Stimulated activated CD8-positive, alpha-beta memory T cell treated with anti-CD3 and anti-CD28 coated beads, Interleukin-15, amount 100 ng/mL, for 1 hour (primary cell): ENCODE measurements around the gene LTO1.
A peak's percentile ranks its signal among the peaks of the same experiment; 100 is the strongest.

ENCODE experiments used
- DNase-seq: peaks from one replicate; pipeline ENCODE4 v3.0.0-alpha.2; 2020; ENCODE audit warnings: low read depth

The LTO1 gene

DNA sequence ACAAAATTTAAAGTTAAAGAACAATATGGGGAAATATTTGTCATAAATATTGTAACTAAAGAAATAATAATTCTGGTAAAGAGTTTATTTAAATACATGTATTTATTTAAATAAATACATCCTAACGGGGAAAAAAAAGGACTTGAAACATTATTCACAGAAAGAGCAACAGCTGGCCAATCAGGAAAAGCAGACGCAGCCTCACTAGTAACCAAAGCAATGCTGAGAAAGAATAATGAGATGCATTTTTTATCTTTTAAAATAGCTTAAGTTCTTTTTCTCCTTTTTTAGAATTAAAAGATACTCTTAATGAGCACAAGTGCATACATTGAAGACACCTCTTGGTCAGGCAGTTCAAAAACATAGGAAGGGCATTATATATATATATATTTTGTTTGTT is 2.6 kb upstream of the LTO1 start:
- no peak for DNase-seq

DNA sequence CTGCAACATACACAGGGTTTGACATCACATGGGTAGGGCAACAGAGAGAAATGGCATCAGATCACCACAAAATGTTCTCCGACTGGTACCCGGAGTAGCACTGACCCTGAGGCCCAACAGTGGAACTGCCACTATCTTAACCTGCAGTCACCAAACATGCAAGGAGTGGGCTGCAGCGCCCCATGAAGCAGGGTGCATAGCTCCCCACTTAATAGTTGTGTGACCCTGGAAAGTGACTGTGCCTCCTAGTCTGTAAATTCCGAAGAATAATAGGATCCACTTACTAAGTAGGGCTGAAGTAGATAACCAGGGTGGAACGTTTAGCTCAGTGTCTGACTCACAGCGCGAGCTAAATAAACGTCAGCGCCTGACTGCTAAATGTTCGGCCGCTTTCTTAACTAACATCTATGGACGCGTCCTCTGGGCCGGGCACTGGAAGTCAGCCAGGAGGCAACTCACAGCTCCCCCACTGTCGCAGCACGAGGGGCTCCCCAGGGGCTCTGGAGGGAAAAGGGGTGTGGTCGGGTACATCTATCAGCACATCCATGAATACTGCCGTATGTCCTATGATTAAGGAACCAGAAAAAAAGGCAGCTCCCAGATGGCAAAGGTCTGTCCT is 777 bp downstream of the LTO1 start:
- no peak for DNase-seq

DNA sequence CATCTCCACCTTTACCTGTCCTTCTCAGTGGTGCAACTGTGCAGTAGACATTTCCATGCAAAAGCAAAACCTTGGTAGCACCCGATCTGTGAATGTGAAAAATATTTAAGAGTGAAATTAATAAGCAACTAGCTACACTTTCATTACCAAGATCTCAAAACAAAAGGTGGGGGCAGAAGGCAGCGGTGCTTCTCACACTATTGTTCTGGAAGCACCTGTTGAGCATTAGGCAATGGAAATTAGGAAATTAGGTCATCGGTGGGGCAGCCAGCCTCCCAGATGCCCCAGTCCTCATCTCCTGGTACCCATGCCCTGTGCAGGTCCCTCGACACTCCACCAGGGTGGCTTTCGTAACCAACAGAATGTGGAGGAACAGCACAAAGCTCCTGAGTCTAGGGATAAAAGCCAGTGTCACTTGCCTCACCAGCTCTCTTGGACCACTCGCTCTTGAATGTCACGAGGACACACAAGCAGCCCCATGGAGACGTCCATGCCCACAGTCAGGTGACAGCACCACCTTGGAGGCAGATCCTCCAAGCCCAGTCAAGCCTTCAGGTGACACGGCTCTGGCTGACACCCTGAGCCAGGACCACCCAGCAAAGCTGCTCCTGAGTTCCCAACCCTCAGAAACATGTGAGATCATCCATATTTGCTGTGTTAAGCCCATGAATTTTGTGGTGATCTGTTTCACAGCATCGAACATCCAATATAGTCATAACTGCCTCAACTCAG is 3.3 kb downstream of the LTO1 start:
- DNase-seq = no peak

DNA sequence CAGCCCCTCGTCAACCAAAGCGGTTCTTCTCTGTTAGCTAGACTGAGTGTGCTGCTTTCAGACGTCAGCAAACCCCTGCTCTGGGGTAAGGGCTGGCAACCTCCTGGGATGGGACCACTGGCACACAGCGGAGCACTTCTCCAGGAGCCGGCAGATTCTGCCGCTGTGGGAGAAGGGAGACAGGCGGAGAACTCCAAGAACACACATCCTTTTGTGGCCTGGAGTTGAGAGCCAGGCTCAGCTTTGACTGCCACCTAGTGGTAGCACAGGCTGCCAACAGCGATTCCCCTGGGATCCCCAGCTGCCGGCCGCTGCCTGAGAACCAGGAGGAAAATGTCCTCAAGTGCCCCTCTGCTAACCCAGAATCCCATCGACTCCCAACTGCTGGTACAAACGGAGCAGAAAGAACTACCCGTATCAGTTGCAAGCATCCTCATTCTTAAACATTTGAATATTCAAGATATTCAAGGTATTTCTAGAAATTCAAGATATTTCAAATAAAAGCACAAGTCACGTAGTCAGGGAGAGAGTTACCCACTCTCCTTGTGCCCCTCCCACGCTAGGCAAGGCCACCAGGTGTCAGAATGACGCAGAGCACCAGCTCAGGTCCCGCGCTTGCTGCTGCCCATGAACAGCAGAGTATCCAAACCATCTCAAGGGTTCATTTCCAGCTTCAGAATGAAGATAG is 4.9 kb downstream of the LTO1 start:
- DNase-seq = peak; percentile 6

DNA sequence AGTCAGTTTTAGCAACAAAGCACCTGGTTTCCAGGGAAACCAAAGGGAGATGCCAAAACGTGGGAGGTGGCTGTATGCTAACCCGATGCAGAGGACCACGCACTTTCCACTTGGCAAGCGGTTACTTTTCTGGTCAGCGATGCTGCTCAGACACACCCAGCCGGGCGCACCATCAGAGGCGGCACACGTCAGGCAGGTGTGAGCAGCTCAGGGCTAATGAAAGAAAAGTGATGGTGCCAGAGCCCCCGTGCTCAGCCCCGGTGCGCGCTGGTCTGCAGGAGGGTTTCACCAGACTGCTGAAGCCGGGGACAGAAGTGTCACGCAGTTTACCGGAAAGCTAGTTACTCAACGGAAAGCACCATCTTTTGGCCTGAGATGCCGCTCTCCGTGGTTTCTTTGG is 5.7 kb downstream of the LTO1 start:
- DNase-seq = no peak

DNA sequence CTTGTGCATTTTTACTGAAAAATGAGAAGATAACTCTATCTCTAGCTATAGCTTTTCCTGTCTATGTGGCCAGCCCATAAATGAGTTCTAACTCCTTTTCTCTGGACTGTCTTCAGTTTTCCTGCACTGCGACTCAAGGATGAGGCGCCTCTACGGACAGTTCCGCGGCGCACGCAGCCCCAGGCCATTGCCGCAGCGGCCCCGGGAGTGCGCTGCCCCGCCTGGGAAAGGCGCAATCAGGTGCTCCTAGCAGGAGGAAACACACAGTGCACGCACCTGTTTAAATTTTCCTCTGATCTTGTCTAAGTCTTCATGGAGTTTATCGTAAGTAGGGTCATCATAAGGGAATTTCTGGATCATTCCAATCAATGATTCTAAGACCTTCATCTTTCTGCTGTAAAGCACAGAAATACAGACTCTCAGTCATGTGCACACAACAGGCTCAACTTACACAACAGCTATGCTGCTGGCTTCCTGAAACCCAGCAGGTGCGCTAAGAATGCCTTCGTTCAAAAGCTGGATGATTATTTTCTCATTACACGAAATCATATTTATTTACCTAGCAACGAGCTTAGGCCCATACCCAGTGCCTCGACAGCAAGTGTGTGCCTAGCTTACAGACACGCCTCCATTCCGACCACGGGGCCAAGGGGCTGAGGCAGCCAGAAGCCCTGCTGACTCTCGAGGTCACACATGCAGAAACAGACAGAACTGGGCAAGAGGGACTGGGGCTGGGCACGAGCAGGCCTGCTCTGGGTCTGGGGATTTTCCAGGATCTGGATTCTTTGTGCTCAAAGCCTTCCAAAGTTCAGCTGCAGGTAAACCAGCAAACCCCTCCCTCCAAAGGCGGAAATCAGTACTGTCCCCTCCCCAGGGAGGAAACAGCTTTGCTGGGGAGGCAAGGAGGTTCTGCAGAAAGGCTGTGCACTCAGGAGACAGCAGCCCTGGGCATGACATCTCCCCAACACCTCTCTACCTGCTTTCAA is 7.2 kb downstream of the LTO1 start:
- DNase-seq = no peak

DNA sequence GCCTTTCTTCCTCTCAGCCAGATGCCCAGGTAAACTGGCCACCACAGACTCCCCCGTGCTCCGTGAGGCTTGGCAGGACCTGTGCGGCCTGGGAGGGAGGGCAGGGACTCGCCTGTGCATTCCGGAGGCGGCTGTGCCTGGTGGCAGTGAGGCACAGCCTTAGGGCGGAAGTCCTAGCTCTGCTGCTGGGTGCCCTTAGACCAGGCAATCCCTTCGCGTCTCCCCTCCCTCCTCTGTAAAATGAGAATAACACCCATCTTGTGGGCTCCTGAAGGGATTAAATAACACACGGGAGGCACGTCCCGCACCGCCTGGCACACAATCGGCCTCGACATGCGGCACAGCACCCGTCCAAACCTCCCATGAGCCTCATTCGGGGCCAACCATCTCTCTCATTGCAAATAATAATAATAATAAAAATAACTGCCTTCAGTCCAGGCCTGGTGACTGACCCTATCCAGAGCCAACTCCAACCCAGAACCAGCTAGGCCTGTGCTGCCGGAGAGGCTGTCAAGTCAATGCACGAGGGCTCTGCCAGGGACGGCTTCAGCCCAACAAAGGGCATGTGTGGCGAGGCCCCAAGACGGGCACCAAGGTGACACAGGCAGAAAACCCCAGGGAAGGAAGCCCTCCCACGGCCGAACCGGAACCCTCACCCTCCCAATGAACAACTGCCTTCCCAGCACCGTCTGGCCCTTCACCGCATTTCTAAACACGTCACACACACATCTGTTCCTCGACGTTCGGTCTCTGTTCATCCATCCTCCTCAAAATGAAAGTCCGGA is 8.2 kb downstream of the LTO1 start:
- DNase-seq = no peak

DNA sequence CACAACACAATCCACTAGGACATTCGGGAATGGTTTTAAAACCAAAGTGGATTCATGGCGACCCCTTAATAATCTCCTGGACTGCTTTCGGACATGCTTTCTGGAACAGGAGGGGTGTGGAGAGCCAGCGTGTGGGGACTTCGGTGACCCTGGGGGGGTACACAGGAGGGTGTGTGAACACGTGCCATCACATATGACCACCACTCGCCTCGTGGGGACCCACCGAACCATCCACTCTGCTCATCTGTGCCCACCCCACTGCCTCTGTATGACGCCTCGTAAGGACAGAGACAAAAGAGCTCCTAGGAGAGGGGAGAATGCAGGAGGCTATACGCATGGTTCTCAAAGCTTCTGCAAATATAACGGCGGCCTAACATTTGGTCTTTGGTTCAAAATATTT is 8.9 kb downstream of the LTO1 start:
- DNase-seq = no peak

DNA sequence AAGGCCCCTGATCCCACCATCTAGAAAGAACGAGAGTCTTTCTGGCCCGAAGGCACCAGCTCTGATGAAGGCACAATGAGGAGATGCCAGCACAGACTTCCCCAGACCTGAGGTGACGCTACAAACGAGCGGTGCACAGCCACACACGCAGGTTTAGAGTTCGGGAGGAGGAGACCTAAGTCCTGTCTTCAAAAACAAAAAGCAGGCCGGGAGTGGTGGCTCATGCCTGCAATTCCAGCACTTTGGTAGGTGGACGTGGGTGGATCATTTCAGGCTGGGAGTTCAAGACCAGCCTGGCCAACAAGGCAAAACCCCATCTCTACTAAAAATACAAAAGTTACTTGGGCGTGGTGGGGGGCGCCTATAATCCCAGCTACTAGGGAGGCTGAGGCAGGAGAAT is 9.5 kb downstream of the LTO1 start:
- no peak for DNase-seq

DNA sequence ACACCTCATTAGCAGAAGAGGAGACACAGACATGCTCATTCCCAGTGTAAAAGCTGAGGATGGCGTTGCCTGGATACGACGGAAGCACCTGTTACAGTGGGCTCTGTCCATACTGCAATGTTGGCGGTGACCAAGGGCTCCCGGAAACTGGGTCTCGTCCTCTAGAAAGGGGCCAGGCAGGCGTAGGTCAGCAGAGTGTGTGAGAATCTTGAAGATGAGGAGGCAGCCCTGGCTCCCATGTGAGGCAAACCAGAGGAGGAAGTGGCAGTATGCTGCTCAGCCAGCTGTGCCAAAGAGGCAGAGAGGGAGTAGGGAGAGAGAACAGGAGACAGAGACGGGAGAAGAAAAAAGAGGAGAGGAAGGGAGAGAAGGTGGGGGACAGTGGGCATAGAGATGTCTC is 10.3 kb downstream of the LTO1 start:
- DNase-seq = no peak

DNA sequence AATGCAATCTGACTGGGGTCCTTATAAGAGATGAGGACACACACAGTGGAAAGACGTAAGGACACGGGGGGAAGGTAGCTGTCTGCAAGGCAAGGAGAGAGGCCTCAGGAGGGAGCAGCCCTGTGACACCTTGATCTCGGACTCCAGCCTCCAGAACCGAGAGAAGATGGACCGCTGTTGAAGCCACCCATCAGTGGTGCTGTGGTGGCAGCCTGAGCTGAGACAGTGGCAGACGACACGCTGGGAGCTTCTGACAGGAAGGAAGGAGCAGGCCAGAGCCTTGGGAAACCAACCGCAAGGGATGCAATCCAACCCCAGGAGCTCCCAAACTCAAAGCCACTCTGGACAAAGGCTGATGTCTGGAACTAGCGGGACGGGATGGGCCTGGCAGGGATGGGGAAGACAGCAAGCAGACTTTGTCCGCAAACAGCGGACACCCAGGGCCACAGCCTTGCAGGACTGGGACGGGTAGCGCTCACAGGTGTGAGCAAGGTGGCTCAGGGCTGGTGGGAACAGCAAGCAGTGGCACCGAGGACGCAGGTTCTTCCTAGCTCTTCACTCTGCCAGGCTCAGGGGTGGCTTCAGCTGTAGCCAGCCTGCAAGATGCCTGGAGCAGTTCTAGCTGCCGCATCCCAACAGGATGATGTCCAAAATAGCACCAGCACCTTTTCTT is 10.9 kb downstream of the LTO1 start:
- no peak for DNase-seq

DNA sequence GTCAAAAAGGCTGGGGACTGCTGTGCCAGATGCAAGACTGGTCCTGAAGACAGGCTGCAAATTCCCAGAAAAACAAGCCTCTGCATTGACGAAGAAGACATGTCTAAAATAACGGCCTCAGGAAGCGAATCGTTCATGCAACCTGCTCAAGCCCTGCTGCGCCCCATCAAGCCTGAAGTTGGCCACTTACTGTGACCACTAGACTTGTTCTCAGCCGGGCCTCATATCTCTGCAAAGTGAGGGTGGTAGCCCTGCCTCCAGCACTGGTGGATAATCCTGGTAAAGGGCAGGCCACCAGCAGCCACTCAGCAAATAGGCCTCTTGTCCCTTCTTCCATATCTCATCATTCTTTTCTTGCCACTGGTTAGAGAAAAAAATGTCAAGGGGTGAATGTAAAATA is 11.8 kb downstream of the LTO1 start:
- DNase-seq = no peak

DNA sequence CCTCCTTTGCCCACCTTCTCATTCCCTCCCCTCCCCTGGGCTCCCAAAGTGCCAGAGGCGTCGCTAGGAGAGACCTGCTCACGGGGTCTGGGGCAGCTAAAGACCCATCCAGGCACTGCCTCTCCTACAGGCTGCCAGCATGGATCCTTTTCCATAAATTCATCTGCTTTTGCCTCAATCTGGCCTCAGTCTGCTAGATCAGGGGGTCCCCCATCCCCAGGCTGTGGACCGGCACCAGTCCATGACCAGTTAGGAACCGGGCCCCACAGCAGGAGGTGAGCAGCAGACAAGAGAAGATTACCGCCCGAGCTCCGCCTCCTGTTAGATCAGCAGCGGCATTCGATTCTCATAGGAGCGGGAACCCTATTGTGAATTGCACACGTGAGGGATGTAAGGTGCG is 12.3 kb downstream of the LTO1 start:
- no peak for DNase-seq

DNA sequence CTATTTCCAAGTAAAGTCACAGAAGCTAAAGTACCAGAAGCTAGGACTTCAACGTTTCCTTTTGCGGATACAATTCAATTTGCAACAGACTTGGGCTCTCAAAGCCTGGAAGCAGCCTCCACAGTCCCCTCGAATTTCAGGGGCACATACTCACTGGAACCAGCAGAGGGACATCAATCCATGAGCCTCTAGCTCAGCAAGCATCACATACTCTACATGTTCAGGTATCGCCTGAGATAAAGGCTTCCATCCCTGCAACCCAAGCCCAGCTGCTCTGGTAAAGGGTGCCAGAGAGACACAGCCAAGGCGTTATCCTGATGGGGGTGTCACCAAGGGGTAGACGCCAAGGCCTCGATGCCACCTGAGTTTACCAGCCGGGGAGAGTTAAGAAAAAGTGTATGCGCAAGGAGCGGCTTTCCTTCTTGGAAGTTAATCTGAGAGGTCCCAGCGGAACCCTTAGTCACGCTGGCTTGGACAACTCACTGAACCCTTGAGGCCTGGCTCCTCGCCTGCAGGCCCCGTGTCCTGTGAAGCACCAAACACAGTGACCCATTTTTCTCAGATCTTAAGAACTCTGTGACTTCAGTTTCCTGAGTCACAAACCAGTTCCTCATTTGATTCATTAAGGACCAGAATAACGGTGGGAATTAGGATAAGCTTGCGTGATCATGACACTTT is 13.0 kb downstream of the LTO1 start:
- no peak for DNase-seq

DNA sequence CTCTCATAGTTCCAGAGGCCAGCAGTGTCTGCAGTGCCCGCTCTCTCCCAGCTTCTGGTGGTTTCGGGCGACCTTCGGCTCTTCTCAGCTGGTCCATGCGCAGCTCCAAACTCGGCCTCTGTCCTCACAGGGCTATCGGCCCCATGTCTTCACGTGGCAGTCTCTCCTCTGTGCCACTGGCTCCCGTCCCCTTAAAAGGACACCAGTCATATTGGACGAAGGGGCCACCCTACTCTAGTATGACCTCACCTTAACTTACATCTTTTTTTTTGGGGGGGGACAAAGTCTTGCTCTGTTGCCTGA is 13.8 kb downstream of the LTO1 start:
- no peak for DNase-seq

DNA sequence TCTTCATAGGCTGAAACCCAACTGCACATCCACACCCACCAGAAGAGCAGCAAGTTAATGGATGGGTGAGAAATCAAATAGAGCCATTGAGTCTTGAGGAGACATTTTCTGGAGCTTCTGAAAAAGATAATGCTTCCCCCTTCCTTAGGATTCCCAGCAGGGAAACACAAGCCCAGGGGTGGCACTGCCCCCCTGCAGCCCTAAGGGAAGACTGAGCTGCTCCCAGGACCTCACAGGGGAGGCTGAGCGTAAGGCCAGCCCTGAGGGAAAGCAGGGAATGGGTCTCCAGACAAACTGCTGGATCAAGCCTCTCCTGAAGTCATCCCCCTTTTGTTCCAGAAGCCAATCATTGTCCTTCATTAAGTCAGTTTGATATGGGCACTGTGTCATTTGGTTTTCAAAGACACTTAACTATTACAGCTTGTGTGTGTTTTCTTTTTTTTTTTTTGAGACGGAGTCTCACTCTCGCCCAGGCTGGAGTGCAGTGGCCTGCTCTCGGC is 15.1 kb downstream of the LTO1 start:
- no peak for DNase-seq

DNA sequence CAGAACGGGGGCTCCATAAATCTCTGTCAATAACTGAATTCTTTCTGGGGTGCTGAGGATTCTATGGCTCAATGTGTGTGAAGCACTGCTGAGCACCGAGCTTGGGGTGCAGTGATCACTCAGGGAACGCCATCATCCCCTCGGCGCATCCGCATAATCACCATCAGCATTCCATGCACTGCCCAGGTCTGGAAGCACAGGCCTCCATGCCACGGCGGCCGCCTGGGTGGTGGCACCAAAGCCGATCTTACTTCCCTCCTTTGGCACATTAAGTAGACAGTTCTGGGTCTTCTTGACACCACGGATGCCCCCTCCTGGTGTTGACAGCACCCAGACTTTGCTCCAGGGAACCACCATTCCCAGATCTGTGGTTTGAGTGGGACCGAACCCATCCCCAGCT is 15.6 kb downstream of the LTO1 start:
- no peak for DNase-seq

DNA sequence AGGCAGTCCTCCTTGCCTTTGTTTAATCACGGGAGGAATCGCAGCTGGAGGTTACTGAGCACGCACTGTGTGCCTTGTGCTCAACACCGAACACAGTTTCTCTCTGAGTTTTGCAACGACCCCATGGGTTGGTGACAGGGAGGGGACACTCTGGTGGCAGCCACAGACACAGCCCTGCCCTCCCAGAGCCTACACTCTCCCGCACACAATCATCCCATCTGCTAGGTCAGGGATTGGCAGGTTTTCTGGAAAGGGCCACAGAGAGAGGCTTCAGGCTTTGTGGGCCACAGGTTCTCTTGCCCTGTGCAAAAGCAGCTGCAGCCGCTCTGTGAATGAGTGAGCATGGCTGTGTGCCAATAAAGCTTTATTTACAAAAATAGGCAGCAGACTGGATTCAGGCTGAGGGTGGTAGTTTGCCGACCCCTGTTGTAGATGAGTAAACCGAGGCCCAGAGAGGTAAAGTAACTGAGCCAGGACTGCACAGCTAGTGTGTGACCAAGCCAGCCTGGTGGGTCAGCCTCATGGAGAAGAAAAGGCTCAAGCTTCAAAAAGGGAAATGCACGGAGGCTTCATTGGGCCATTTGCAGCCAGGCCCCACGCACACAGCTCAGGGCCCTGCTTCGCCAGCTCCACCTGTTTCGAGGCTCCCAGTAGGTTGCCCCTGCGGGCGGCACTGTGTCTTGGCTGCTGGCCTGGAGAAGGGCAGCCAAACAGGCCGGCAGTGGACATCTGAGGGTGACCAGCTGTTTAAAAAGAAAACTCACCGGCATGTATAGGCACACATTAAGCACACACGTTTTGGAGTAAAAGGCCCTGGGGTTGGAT is 16.3 kb downstream of the LTO1 start:
- DNase-seq = no peak

DNA sequence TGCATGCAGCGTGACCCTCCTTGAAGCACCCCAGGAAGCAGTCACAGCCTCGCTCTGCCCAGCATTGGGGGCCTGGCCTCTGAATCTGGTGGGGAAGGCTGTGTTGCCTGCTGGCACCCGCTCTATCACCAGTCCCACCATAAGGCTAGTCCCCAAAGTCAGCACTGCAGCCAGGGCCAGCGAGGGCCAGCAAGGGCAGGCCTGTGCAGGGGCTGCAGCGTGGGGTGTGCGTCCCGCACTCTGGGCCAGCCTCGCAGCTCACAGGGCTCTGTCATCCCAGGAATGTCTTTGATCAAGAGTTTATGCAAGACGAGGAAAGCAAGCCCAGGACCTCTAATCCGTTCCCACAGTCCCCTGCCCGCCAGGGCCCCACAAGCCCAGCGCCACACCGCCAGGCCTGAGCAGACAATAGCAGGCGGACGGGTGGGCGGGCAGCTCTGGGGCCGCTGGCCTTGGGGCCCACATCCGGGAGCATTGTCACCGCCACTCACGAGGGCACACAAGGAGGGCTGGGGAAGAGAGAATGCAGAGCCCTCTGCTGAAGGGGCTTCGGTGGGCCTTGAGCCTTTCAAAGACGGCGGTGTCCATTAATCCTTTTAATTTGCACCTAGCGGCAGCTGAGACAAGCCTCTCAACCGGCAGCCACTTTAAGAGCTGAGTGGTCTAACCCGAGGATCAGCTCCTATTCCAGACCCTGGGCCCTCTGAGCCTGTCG is 17.1 kb downstream of the LTO1 start:
- DNase-seq = no peak
